Measurements from ENCODE around the gene EXD1. TPM values are rescaled to one million over a fixed set of nuclear protein-coding genes. Genes with fewer than 3 reads are reported as not detected.

The EXD1 gene
- polyA plus RNA-seq, 2 of the 4 experiments (the other 2 are of a cell fraction), result 0.14 to 0.39 TPM

GRCh38 chr15:41259546-41260189, 29.1 kb upstream of the EXD1 start:
- CTCF ChIA-PET, result interaction anchor here (1.2 kb wide), 1 partner anchor 28 kb away, joined by 6 read pairs; the partner anchor contains the start of gene CHP1
- TF ChIP-seq HOXB5 (CRISPR knock-in tag; IDR thresholded peaks at IDR 0.05), result 0 out of 2 replicates have a peak, but pooled peaks have one; percentile 28
- TF ChIP-seq TP53 (CRISPR knock-in tag; IDR thresholded peaks at IDR 0.05), result no peak
- 0 out of 2 replicates have a peak, but pooled peaks have one; percentile 27 for TF ChIP-seq RARB (CRISPR knock-in tag; IDR thresholded peaks at IDR 0.05)
- TF ChIP-seq EP300 (IDR thresholded peaks at IDR 0.05), result no peak
- TF ChIP-seq RNF2 (IDR thresholded peaks at IDR 0.05; ENCODE audit: borderline replicate concordance, low read depth), result no peak
- peak; percentile 62; the same call in 1 of the 2 replicates for TF ChIP-seq HOXB13 (CRISPR knock-in tag; IDR thresholded peaks at IDR 0.05; ENCODE audit: low read depth)
- TF ChIP-seq CEBPB (IDR thresholded peaks at IDR 0.05), result no peak
- TF ChIP-seq NFE2L2 (conservative IDR thresholded peaks at IDR 0.05; ENCODE audit: low read length), result no peak
- no peak for TF ChIP-seq RCOR1 (IDR thresholded peaks at IDR 0.05; ENCODE audit: low read depth, low read length)
- TF ChIP-seq MYC (IDR thresholded peaks at IDR 0.05; ENCODE audit: borderline replicate concordance, low read length), result no peak
- Histone ChIP-seq H3K4me3 (no peak overlapping the region; the same call in 2 of the 3 replicates), H3K9me3 (no peaks in the 10 kb centered on the region), H3K27ac (peak overlapping the region; percentile 92 to 99), H3K4me2 (peak overlapping the region; percentile 73), H3K4me1 (peaks cover 72% of the 10 kb centered on the region)
- FAIRE-seq (no peak), DNase-seq (ENCODE audit: low read depth in 1 of 2, low spot score in 1 of 2) (peak in 1 of 2 experiments; percentile 37), ATAC-seq (peak in 1 of 2 experiments; percentile 12; a peak in 1 of 6 replicates)
- WGBS (ENCODE audit: missing lambda C conversion rate), result 53% methylated on average over 8 of the region's 12 CpGs
- POLR2A ChIA-PET, result interaction anchor here (0.6 to 1.6 kb wide), 5 partner anchors 10 to 318 kb away, joined by 3 to 13 read pairs (median 6); partner anchors contain the start of genes CHP1 and EXD1

DNA sequence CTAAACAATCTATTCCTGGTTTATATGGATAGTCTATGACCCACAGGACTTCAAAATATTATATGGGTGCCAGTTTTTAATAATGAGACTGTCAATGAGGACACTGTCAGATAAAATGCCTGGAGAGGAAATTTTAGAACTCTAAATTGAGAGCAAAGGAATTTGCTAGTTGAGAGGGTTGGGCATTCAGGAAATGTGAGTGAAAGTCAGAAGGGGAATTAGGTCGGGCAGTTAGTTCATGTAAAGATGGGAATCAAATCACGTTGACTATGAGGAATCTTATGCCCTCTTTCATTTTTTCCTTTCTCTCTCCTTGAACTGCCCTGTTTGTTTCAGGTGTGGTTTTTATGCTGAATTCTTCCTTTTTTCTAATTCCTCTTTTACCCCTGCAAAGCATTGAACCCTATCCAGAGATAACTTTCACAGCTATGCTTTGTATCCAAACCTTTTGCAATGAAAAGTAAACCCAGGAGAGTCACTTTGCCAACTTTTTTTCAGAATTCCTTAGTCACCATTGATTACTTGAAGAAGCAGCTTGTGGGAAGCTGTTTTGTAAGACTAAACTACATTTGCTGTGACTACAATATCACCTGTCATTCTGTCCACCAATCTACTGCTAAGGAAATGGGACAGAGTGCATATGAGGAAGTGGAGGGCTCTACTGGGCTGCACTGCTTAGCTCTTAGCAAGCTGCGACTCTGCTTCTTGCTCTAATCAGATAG, 28.4 kb upstream of the EXD1 start:
- Histone ChIP-seq H3K27ac (peak overlapping the region; percentile 92 to 99), H3K4me2 (peak overlapping the region; percentile 73), H3K4me3 (no peak overlapping the region), H3K9me3 (no peaks in the 10 kb centered on the region), H3K4me1 (peaks cover 77% of the 10 kb centered on the region)
- WGBS (ENCODE audit: missing lambda C conversion rate), result 5% methylated on average over 3 of the region's 3 CpGs
- ChIA-PET CTCF (interaction anchor here (1.2 kb wide), 1 partner anchor 28 kb away, joined by 6 read pairs; the partner anchor contains the start of gene CHP1), POLR2A (interaction anchor here (0.5 to 1.6 kb wide), 6 partner anchors 9 to 317 kb away, joined by 3 to 13 read pairs (median 4); partner anchors contain the start of genes CHP1 and EXD1)
- ATAC-seq (peak; percentile 83 to 89), FAIRE-seq (peak; percentile 43), DNase-seq (ENCODE audit: low read depth in 1 of 2, low spot score in 1 of 2) (peak in 1 of 2 experiments; percentile 87)
- TF ChIP-seq EP300 (IDR thresholded peaks at IDR 0.05) (peak; percentile 68 to 87; a peak in 3 of 5 replicates), FOSL2 (IDR thresholded peaks at IDR 0.05) (no peak), FOSL2 (CRISPR knock-in tag; IDR thresholded peaks at IDR 0.05) (peak; percentile 64), CEBPB (IDR thresholded peaks at IDR 0.05) (peak; percentile 66 to 68; a peak in 3 of 4 replicates), GATA3 (IDR thresholded peaks at IDR 0.05; ENCODE audit: borderline replicate concordance) (peak; percentile 63; the same call in 1 of the 2 replicates), ZNF302 (CRISPR knock-in tag; IDR thresholded peaks at IDR 0.05) (no peak), JUN (IDR thresholded peaks at IDR 0.05) (peak; percentile 39 to 46; a peak in 2 of 5 replicates), KDM1A (IDR thresholded peaks at IDR 0.05; ENCODE audit: low read depth) (no peak), POLR2A (IDR thresholded peaks at IDR 0.05; ENCODE audit: low read length) (no peak), MAFK (IDR thresholded peaks at IDR 0.05; ENCODE audit: partially characterized antibody) (peak; percentile 56)

DNA sequence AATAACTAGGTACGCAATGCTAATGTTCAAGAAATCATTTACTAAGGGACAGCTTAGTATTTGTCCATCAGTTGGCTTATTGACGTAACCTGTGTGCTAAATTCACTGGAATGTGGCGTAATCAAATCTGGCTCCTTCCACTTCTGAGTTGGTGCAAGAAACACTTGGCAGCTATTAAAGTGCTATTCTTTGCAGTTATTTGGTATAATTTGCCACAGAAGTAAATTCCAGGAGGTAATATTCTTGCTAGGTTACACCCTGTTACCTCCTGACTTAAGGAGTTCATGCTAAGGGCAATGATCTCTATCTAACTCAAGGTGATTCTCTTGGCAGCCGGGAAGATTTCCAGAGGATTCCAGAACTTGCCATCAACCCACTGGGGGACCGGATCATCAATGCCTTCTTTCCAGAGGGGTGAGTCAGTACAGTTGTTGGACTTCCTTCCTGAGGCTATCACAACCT, 26.1 kb upstream of the EXD1 start:
- Histone ChIP-seq H3K4me2 (peak overlapping the region; percentile 73), H3K4me3 (no peak overlapping the region; the same call in 2 of the 3 replicates), H3K27ac (peak overlapping the region; percentile 89 to 99), H3K9me3 (no peaks in the 10 kb centered on the region), H3K4me1 (peaks cover 85% of the 10 kb centered on the region)
- 1% methylated on average over 5 of the region's 5 CpGs for WGBS (ENCODE audit: missing lambda C conversion rate)
- FAIRE-seq (peak; percentile 97), DNase-seq (ENCODE audit: low read depth in 1 of 2, low spot score in 1 of 2) (peak; percentile 40 to 91), ATAC-seq (peak; percentile 73 to 90)
- ChIA-PET POLR2A (interaction anchor here (1.1 kb wide), 2 partner anchors 25 to 27 kb away, joined by 3 to 4 read pairs; partner anchors contain the start of gene CHP1), CTCF (no interaction called here)
- no peak for TF ChIP-seq NPAS2 (CRISPR knock-in tag; IDR thresholded peaks at IDR 0.05; ENCODE audit: borderline replicate concordance)
- TF ChIP-seq KDM1A (IDR thresholded peaks at IDR 0.05; ENCODE audit: low read depth), result no peak
- TF ChIP-seq MAX (IDR thresholded peaks at IDR 0.05), result peak; percentile 70; the same call in 1 of the 2 replicates
- TF ChIP-seq MAFK (IDR thresholded peaks at IDR 0.05; ENCODE audit: partially characterized antibody), result peak; percentile 39
- peak; percentile 87 to 97 for TF ChIP-seq CEBPB (IDR thresholded peaks at IDR 0.05)
- no peak for TF ChIP-seq HEYL (CRISPR knock-in tag; IDR thresholded peaks at IDR 0.05)
- TF ChIP-seq, protein P1, sequence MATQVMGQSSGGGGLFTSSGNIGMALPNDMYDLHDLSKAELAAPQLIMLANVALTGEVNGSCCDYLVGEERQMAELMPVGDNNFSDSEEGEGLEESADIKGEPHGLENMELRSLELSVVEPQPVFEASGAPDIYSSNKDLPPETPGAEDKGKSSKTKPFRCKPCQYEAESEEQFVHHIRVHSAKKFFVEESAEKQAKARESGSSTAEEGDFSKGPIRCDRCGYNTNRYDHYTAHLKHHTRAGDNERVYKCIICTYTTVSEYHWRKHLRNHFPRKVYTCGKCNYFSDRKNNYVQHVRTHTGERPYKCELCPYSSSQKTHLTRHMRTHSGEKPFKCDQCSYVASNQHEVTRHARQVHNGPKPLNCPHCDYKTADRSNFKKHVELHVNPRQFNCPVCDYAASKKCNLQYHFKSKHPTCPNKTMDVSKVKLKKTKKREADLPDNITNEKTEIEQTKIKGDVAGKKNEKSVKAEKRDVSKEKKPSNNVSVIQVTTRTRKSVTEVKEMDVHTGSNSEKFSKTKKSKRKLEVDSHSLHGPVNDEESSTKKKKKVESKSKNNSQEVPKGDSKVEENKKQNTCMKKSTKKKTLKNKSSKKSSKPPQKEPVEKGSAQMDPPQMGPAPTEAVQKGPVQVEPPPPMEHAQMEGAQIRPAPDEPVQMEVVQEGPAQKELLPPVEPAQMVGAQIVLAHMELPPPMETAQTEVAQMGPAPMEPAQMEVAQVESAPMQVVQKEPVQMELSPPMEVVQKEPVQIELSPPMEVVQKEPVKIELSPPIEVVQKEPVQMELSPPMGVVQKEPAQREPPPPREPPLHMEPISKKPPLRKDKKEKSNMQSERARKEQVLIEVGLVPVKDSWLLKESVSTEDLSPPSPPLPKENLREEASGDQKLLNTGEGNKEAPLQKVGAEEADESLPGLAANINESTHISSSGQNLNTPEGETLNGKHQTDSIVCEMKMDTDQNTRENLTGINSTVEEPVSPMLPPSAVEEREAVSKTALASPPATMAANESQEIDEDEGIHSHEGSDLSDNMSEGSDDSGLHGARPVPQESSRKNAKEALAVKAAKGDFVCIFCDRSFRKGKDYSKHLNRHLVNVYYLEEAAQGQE (IDR thresholded peaks at IDR 0.05), result no peak
- TF ChIP-seq BHLHE40 (IDR thresholded peaks at IDR 0.05; ENCODE audit: low read depth, low read length), result no peak
- TF ChIP-seq RARB (CRISPR knock-in tag; IDR thresholded peaks at IDR 0.05), result peak; percentile 92
- TF ChIP-seq MYC (IDR thresholded peaks at IDR 0.05; ENCODE audit: borderline replicate concordance, low read length), result no peak
- no peak for TF ChIP-seq PHF8 (IDR thresholded peaks at IDR 0.05; ENCODE audit: borderline replicate concordance, low read depth)
- no peak for TF ChIP-seq MAZ (IDR thresholded peaks at IDR 0.05; ENCODE audit: borderline replicate concordance, low read depth, low read length)
- no peak for TF ChIP-seq FOSL2 (IDR thresholded peaks at IDR 0.05)
- peak; percentile 48; the same call in 1 of the 2 replicates for TF ChIP-seq FOSL2 (CRISPR knock-in tag; IDR thresholded peaks at IDR 0.05)
- no peak for TF ChIP-seq USF2 (IDR thresholded peaks at IDR 0.05)

All from A549 (cell line).